RPMI7951 (cell line): ENCODE measurements around the gene DYTN. TPM values are rescaled to one million over a fixed set of nuclear protein-coding genes. Genes with fewer than 3 reads are reported as not detected.

Source experiments
- DNase-seq: peaks from one replicate; pipeline ENCODE4 v3.0.0-alpha.2; 2012; ENCODE audit warnings: low read depth
- total RNA-seq: library from RNA; depleted of rRNA; stranded (reverse); fragments of >200 nt; shearing (Covaris generic); gene quantifications from 2 replicates; pipeline ENCODE4 v1.2.3, GENCODE V29; 2014; rRNA removed

Gene DYTN
- total RNA-seq, 1 experiment from 2014 or later: not detected

DNA sequence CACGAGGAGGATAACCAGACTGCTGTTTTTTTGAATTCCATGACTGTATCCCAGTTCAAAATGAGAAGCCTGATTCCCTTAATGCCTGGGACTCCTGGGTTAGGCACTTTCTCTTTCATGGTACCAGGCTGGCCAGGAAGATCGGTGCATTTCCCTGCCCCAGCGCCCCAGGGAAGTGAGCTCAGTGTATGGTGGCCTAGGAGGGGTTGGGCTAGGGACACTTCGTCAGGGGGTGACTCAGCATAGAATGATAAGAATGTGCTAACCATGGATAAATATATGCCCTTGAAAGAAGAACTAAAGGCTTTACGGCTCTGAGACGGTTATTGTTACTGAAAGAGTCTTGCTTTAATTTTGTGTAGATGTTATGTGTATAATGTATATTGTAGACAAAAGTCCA lies 103.4 kb downstream of the DYTN start:
- DNase-seq: peak; percentile 88

DNA sequence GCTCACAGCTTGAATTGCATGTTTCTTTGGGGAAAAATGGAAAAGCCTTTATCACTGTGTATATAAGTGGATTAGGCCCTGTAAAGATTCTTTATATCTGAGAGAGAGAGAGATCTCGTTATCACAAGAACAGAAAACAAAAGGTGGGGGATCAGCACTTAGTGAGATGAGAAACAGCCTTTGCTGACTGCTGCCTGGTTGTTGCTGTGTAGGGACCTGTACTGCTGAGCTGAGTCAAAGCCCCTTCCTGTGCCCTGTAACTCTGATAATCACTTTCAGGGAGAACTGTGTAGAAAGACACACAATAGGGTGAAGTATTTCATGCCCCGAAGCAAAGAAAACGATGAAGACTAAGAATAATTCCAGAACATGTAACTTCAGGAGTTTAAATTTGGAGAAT lies 106.5 kb downstream of the DYTN start:
- DNase-seq: no peak

DNA sequence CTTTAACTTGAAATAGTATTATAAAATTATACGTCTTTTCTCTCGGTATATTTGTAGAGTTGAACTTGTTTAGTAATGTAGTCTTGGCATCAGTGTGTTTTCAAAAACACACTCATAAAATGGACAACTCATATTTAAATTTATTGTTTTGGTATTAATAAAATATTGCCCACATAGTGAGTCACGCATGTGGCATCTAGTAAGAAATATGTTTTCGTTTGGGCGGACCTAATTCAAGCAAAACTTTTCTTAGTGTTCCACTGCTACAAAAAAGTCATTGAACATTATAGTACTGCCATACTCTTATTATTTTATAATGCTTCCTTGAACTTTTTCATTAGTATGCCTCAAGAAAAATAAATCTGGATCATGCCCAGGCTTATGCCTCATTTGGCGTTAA lies 107.0 kb downstream of the DYTN start:
- no peak for DNase-seq

DNA sequence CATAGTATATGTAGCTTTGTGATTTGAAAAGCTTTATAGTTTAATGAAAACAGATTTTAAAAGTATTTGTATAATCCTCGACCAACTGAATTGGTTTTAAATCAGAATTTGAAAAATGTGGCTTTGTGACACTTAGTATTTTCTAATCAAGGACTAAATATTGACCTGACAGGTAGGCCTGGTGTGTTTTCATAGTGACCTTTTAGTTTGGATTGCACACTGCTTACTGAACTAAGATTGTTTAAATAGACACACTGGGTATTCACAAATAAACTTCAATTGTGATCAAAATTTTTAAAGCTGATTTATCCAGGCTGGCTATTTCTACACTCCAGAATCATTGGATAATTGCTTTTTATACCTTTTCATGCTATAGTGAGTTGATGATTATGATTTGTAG lies 107.7 kb downstream of the DYTN start:
- no peak for DNase-seq

DNA sequence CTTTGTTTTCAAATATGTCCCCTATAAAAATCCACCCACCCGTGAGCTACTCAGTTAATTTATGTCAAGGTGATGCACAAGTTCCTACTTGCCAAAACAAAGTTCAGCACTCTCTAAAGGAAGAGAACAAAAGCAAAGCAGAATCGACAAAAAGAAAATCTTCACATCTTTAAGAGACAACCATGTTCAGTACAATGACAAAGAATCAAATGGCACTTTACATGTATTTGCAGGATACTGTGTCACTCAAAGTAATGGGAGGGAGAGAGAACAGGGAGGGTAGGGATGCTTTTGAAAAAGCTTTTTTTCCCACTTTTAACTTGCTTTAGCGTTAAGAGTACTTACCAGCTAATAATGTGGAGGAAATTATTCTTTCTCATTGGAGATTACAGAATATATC lies 115.0 kb downstream of the DYTN start:
- no peak for DNase-seq

Other genes starting within 250 kb of the DYTN start
- gene FAM237A, start 75.9 kb downstream of the DYTN start, total RNA-seq: not detected in 2 replicates
- 1.2 TPM in 2 replicates for gene MDH1B, start 46.9 kb upstream of the DYTN start, total RNA-seq
- gene FASTKD2, start 47.2 kb upstream of the DYTN start, total RNA-seq: 48.5 and 58.5 TPM in 2 replicates
- gene CPO, start 221.1 kb upstream of the DYTN start, total RNA-seq: not detected in 2 replicates